Keratinocyte (primary cell): Measurements from ENCODE around the gene FSIP1. TPM values are rescaled to one million over a fixed set of nuclear protein-coding genes. Genes with fewer than 3 reads are reported as not detected.

Experiments
- DNase-seq: peaks from one replicate; pipeline ENCODE4 v3.0.0-alpha.2; 2011; ENCODE audit warnings: low read depth, missing footprints, low spot score
- FAIRE-seq: peaks from 2 replicates; lab custom pipeline; 2011; peaks lifted over from hg19 to GRCh38; lab: Jason Lieb, UNC
- H2AFZ ChIP-seq: 2 replicates; pipeline ENCODE4 v1.6.0; 2012; ENCODE audit warnings: low read length, control low read depth, inconsistent platforms; ENCODE audit not compliant: control insufficient read depth
- H3K27ac ChIP-seq: 2 replicates; pipeline ENCODE4 v1.5.1; 2011; ENCODE audit warnings: low read length; ENCODE audit not compliant: control insufficient read depth, insufficient read depth
- H3K27me3 ChIP-seq: 3 replicates; pipeline ENCODE4 v1.6.0; 2011; ENCODE audit warnings: low read length; ENCODE audit not compliant: control insufficient read depth, insufficient read depth; ENCODE audit errors: extremely low read depth
- H3K36me3 ChIP-seq, 2 experiments: 2 replicates in 1 of 2; 3 replicates in 1 of 2; pipeline ENCODE4 v1.5.1; 2011; ENCODE audit warnings: low read length in 2 of 2, mild to moderate bottlenecking in 1 of 2; ENCODE audit not compliant: control insufficient read depth in 2 of 2, insufficient read depth in 2 of 2; ENCODE audit errors: extremely low read depth in 1 of 2
- H3K4me1 ChIP-seq: 3 replicates; pipeline ENCODE4 v1.5.1; 2011; ENCODE audit warnings: low read length; ENCODE audit not compliant: control insufficient read depth, insufficient read depth; ENCODE audit errors: extremely low read depth
- H3K4me2 ChIP-seq: 3 replicates; pipeline ENCODE4 v1.6.0; 2011; ENCODE audit warnings: low read depth, low read length; ENCODE audit not compliant: control insufficient read depth, insufficient read depth; ENCODE audit errors: extremely low read depth
- H3K4me3 ChIP-seq, 3 experiments: fragments of 200-600 bp in 1 of 3; sonication (generic) in 1 of 3; 2 replicates in 2 of 3; 3 replicates in 1 of 3; pipeline ENCODE4 v1.5.1; 2011 to 2016; ENCODE audit warnings: low read length in 3 of 3, mild to moderate bottlenecking in 3 of 3, control low read depth in 2 of 3, inconsistent platforms in 1 of 3, low read depth in 1 of 3, mixed read lengths in 1 of 3, mixed run types in 1 of 3, moderate library complexity in 1 of 3; ENCODE audit not compliant: control insufficient read depth in 2 of 3, insufficient read depth in 2 of 3; ENCODE audit errors: extremely low read depth in 1 of 3
- H3K79me2 ChIP-seq: 2 replicates; pipeline ENCODE4 v1.6.0; 2012; ENCODE audit warnings: low read length; ENCODE audit not compliant: control insufficient read depth, insufficient read depth
- H3K9ac ChIP-seq: 3 replicates; pipeline ENCODE4 v1.6.0; 2011; ENCODE audit warnings: low read length; ENCODE audit not compliant: control insufficient read depth, insufficient read depth; ENCODE audit errors: extremely low read depth
- H3K9me1 ChIP-seq: 3 replicates; pipeline ENCODE4 v1.6.0; 2011; ENCODE audit warnings: low read length; ENCODE audit not compliant: control insufficient read depth, insufficient read depth; ENCODE audit errors: extremely low read depth
- H3K9me3 ChIP-seq: 2 replicates; pipeline ENCODE4 v1.5.1; 2012; ENCODE audit warnings: low read depth, low read length; ENCODE audit not compliant: control insufficient read depth
- H4K20me1 ChIP-seq: 3 replicates; pipeline ENCODE4 v1.6.0; 2011; ENCODE audit warnings: low read length; ENCODE audit not compliant: control insufficient read depth, insufficient read depth; ENCODE audit errors: extremely low read depth
- EZH2 ChIP-seq: IDR thresholded peaks from one replicate; pipeline ENCODE4 v1.6.1; 2012; ENCODE audit warnings: inconsistent platforms, mild to moderate bottlenecking, low read length, moderate library complexity
- dilution Hi-C: fragments of 300-500 bp; cut with MboI; formaldehyde crosslinking; loops from one replicate; pipeline ENCODE4 v1.7.0; 2020; ENCODE audit warnings: low sequenced_read_pairs; ENCODE audit not compliant: extremely low pct_ligation_motif_present
- polyA plus RNA-seq, 5 experiments: library from polyadenylated mRNA; depleted of rRNA in 3 of 5; stranded (reverse) in 3 of 5; stranded (forward) in 1 of 5; unstranded in 1 of 5; fragments of >200 nt; gene quantifications; 1 replicate in 1 of 5; 2 replicates in 3 of 5; 3 replicates in 1 of 5; pipeline versions ENCODE4 v1.2.1 to v1.2.3, GENCODE V29; 2011 to 2012; ENCODE audit warnings: missing spikeins in 2 of 5, low read depth in 1 of 5, low replicate concordance in 1 of 5
- TF ChIP-seq, protein P1 (sequence below), 3 experiments: IDR thresholded peaks in 1 of 3; conservative IDR thresholded peaks in 1 of 3; optimal IDR thresholded peaks in 1 of 3; 2 replicates in 2 of 3; 3 replicates in 1 of 3; pipeline versions ENCODE3 to v1.5.1; 2011; ENCODE audit warnings: low read length in 3 of 3, mild to moderate bottlenecking in 3 of 3, moderate library complexity in 2 of 3, control low read depth in 1 of 3, inconsistent platforms in 1 of 3; ENCODE audit not compliant: insufficient read depth in 2 of 3; ENCODE audit errors: extremely low read depth in 1 of 3

The FSIP1 gene
- polyA plus RNA-seq, 1 donor (not counting 4 experiments of a cell fraction or from before 2014, with no cell fraction given) = 1.5 TPM

- dilution Hi-C loops = no loop called here
- Histone ChIP-seq H3K9ac (no peak overlapping the region), H3K4me3 (no peak overlapping the region), H3K4me2 (no peak overlapping the region), H3K4me1 (no peaks in the 10 kb centered on the region), H3K79me2 (no peaks in the 10 kb centered on the region), H3K9me3 (no peaks in the 10 kb centered on the region), H3K36me3 (no peaks in the 10 kb centered on the region), H2AFZ (no peak overlapping the region), H4K20me1 (no peaks in the 10 kb centered on the region), H3K27ac (no peak overlapping the region), H3K9me1 (no peaks in the 10 kb centered on the region), H3K27me3 (no peaks in the 10 kb centered on the region)
- TF ChIP-seq, protein P1, sequence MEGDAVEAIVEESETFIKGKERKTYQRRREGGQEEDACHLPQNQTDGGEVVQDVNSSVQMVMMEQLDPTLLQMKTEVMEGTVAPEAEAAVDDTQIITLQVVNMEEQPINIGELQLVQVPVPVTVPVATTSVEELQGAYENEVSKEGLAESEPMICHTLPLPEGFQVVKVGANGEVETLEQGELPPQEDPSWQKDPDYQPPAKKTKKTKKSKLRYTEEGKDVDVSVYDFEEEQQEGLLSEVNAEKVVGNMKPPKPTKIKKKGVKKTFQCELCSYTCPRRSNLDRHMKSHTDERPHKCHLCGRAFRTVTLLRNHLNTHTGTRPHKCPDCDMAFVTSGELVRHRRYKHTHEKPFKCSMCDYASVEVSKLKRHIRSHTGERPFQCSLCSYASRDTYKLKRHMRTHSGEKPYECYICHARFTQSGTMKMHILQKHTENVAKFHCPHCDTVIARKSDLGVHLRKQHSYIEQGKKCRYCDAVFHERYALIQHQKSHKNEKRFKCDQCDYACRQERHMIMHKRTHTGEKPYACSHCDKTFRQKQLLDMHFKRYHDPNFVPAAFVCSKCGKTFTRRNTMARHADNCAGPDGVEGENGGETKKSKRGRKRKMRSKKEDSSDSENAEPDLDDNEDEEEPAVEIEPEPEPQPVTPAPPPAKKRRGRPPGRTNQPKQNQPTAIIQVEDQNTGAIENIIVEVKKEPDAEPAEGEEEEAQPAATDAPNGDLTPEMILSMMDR (optimal IDR thresholded peaks at IDR 0.05 in 1 of 3, IDR thresholded peaks at IDR 0.05 in 1 of 3, conservative IDR thresholded peaks at IDR 0.05 in 1 of 3; ENCODE audit: extremely low read depth in 1 of 3, insufficient read depth in 2 of 3, low read length in 3 of 3) = no peak
- no peak for TF ChIP-seq EZH2
- FAIRE-seq (no peak), DNase-seq (no peak)
Observed at GRCh38 chr15:39565851-39566250, 216.8 kb downstream of the FSIP1 start.

- no peak for FAIRE-seq
- H3K27ac ChIP-seq = no peak overlapping the region
Observed at GRCh38 chr15:39564972-39565665, 217.5 kb downstream of the FSIP1 start.

More at GRCh38 chr15:39564972-39565665, 217.5 kb downstream of the FSIP1 start:
- Histone ChIP-seq H3K4me1 (no peaks in the 10 kb centered on the region), H2AFZ (no peak overlapping the region), H3K27me3 (no peaks in the 10 kb centered on the region), H4K20me1 (no peaks in the 10 kb centered on the region), H3K9me1 (no peaks in the 10 kb centered on the region), H3K79me2 (no peaks in the 10 kb centered on the region), H3K9ac (no peak overlapping the region), H3K4me2 (no peak overlapping the region), H3K36me3 (no peaks in the 10 kb centered on the region), H3K9me3 (no peaks in the 10 kb centered on the region), H3K4me3 (no peak overlapping the region)
- dilution Hi-C loops = no loop called here
- DNase-seq = no peak
- TF ChIP-seq, protein P1 (optimal IDR thresholded peaks at IDR 0.05 in 1 of 3, IDR thresholded peaks at IDR 0.05 in 1 of 3, conservative IDR thresholded peaks at IDR 0.05 in 1 of 3; ENCODE audit: extremely low read depth in 1 of 3, insufficient read depth in 2 of 3, low read length in 3 of 3) = no peak
- TF ChIP-seq EZH2 = no peak
